Stimulated activated CD8-positive, alpha-beta memory T cell treated with anti-CD3 and anti-CD28 coated beads, Interleukin-7, amount 100 ng/mL, for 24 hours (primary cell): ENCODE results near the gene EVC.
"Not testable (repeated sequence)": the region's sequence is repeated elsewhere in the genome, so short reads cannot be mapped to it uniquely, and the experiment has no call there.

ENCODE experiments used
- DNase-seq: peaks from one replicate; pipeline ENCODE4 v3.0.0-alpha.2; 2020; ENCODE audit warnings: low read depth

The EVC gene

GRCh38 chr4:5708449-5709206, 2.4 kb upstream of the EVC start, which contains the start of gene EVC2:
Gene EVC2, minus strand, starts transcription at chr4:5708559. Its CDS starts 46 bp downstream, at chr4:5708513.
- no peak for DNase-seq

GRCh38 chr4:5709207-5709575, 1.8 kb upstream of the EVC start:
- no peak for DNase-seq

DNA sequence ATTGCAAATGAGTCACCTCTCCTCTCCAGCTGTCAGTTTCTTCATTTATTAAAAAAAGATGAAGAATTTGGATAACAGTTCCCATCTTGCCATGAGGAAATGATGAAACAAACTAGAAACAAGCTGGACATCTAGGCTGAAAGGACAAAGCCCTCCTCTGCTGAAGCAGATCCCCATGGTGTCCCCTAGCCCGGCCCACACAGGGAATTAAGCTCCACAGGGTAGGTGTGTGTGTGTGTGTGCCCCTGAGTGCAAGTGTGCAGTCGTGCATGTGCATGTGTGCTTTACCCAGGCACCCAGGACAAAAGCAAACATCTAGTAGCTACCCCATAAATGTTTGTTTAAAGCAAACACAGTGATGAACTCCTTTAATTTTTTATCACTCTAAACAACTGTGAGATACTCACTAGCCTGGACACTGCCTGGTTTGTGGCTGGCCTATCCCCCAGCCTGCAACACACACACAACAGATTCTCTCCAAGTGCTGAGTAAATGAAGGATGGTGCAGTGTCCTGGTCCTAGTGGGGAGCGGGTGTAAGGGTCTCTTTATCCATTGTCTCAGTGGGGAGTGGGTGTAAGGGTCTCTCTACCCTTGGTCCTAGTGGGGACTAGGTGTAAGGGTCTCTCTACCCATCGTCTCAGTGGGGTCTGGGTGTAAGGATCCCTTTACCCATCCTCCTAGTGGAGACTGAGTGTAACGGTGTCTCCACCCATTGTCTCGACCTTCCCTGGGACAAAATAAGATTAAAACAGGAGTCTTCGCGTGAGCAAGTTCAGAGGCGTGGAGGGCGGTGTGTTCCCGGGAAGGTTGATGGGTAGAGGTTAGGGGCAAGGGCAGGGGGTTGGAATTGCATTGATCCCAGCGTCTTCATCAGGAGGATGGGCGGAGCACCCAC, 688 bp upstream of the EVC start:
- no peak for DNase-seq

DNA sequence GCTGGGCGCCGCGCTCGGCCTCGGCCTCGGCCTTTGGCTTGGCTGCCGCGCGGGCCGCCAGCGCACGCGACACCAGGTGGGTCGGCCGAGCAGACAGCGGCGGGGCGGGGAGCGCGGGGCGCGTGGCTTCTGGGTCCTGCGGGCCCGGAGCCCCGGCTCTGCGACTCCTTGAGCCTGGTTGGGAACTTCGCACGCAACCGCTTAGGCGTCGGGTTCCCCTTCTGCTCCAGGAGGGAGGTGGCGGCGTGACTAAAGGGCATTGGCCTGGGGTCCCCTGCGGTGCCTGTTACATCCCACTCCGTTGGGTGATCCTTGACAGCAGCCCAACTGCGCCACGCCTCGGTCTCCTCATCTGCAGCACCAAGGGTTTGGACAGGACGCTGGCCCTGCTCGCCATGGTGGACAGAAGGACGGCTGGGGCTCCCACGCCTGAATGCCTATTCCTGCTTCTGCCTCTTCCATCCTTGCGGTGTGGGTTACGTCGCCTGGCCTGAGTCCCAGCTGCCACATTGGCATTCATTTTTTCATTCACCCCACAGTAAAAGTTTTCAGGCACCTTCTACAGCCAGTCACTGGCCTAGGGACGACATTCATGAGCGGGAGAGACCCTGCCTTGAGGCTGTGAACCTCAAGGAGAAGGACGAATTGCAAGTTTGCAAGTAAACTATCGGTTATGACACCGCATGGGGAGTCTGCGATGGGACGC, 631 bp downstream of the EVC start:
- DNase-seq: no peak

GRCh38 chr4:5712517-5712916, 1.5 kb downstream of the EVC start:
- DNase-seq: no peak

DNA sequence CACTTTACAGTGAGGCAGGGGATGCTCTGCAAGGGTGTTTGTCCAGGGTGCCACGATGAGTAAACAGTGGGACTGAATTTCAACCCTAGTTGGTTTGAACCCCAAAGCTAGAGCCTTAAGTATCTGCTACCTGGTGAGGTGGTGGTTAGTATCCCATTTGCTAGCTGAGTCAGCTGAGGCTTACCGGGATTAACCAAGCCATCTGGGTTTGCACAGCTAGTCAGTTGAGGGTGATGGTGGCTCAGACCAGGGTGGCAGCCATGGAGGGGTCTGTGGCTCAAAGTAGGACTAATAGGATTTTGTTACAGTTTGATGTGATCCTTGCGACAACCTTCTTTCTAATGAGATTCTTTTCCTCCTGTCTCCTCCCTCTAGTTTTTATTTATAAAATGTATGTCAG, 1.9 kb downstream of the EVC start:
- DNase-seq: no peak

DNA sequence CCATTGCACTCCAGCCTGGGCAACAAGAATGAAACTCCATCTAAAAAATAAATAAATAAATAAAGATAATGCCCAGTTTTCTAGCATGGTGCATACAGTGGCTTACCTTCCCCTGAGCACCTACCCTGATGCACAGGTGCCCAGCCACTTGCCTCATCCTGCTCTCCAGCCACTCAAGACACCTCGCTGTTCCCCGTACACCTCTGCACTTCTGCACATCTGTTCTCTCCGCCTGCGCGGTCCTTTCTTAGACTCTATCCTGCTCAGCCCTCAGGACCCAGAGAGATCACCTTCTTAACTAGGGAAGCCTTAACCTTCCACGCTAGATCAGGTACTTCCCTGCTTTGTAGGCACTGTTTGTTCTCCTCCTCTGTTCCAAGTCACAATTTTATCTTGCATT, 2.9 kb downstream of the EVC start:
- no peak for DNase-seq

DNA sequence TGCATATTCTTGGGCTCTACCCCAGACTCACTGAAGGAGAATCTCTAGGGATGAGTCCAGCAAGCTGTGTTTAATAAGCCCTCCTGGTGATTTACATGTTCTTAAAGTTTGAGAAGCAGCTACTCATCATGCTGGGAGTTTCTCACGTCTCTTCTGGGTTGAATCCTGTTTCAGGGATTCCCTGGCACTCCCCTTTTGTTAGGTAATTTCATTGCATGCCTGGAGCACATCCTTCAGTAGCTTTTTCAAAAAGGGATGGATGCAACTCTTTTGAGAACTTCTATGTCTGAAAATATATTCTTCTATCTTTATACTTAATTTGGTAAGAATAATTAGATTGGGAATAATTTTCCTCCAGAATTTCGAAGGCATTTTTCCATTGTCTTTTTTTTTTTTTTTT, 4.4 kb downstream of the EVC start:
- no peak for DNase-seq

GRCh38 chr4:5716391-5716790, 5.4 kb downstream of the EVC start:
- DNase-seq: no peak

DNA sequence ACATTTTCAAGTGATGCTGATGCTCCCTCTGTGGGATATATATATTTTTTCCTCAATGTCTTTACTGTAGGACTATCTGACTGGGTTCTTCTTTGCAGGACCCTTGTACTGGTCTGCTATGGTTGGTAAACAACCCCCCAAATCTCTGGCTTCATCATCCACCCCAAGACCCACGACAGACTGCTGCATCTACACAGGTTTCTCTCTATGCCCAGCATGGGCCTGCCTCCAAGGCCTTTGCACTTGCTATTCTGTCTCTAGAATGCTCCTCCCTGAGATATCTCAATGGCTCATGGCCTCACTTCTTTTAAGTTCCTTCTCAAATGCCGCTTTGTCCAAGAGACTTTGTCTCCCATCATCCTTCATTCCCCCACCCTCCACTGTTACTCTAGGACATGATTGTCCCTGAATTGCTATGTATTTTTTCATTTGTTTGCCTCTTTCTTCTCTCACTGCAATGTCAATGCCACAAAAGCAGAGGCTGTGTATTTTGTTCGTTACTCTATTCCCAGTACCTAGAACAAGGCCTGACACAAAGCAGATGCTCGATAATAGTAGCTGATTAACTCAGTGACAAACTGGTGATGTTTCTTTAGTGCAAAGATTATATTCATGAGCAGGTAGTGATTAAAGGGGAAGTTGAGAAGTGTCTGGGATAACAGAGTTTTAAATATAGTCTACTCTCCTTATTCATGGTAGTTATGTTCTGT, 6.6 kb downstream of the EVC start:
- no peak for DNase-seq

GRCh38 chr4:5718411-5718810, 7.4 kb downstream of the EVC start:
- DNase-seq: no peak

DNA sequence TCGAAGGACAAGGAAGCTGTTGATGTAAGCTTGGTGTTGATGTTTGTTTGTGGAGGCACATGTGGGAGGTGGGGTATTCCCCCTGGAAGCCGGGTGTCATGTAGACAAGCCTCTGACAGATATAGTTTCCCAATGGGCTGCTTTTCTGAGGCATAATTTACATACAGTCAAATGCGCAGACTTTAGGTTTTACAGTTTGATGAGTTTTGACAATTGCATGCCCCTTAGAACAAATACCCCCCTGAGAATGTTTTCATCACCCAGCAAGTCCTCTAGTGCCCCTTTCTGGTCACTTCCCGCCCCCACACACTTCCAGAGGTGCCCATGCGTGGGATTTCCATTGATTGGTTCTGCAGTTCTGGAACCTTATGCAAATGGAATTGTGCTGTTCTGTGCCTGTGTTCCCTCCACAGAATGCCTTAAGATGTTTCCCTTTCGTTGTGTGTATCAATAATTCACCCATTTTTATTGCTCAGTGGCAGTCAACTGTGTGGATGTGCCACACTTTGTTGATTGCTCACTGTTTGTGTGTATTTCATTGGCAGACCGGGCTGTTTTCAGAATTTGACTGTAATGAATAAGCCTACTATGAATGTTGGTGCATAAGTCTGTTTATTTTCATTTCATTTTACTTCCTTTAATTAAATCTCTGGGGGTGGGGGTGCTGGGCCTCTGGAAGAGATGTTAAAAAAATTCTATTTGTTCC, 8.5 kb downstream of the EVC start:
- DNase-seq: no peak

- DNase-seq: no peak
Observed at GRCh38 chr4:5720157-5720850, 9.3 kb downstream of the EVC start.

DNA sequence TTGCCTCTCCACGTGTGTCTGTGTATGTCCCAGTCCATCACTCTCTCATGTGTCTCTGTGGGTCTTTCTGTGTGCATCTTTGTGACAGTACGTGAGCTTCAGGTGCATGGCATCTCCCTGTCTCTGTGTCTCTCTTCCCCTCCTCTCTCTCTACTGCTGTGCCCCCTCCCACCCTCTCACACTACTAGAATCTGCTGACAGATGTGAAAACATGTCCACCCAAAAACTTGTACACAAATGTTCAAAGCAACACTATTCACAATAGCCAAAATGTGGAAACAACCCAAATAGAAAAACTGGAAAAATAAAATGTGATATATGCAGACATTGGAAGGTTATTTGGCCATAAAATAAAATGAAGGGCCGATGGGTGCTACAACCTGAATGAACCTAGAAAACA, 10.0 kb downstream of the EVC start:
- DNase-seq: no peak

DNA sequence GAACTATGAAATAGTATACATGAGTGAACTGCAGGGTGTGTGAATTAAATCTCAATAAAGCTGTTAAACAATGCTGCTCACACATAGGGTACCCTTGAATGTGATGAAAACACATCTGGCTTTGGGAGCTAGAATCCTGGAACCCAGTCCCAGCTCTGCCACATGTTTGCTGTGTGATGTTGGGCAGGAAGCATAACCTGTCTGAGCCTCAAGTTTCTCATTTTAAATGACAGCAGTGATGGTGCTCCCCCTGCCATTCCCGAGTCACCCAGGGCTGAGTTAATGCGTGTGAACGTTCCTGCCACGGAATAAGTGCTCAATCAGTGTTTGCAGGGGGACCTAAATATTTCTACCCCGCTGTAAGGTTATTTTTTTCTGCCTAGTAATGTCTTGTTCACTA, 10.9 kb downstream of the EVC start:
- DNase-seq: no peak

DNA sequence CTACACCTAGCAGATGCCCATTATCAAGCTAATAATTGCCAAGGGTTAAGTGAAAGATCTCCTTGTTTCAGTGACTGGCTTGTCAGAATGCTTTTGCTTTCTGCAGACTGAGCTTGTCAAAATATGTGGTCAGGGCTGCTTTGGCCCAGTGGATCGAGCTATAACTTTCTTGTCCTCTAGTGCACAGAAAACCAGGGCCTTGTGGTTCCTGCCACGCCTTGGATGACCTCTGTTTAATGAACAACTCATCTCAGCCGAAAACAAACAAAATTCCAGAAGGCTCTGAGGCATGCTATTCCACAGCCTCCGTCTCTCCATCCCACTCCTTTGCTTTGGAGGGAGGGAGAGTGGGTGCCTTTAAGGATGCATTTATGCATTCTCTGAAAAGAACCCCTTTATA, 11.3 kb downstream of the EVC start:
- no peak for DNase-seq

DNA sequence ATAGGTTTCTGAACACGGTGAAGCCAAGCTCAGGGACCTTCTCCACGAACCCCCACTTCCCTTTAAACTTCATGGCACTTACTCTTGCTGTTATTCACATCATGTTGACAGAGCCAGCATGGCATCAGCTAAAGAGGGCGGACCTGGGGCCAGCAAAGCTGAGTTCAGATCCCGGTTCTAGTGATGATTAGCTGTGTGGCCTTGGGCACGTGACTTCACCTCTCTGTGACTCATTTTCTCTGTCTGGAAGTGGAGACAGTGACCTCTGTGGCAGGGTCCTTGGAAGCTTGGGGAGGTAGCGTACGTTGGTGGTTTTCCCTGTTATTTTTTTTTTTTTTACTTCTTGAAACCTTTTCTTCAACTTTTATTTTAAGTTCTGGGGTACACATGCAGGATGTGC, 13.4 kb downstream of the EVC start:
- no peak for DNase-seq

- DNase-seq: not testable (repeated sequence)
Observed at GRCh38 chr4:5728412-5728811, 17.4 kb downstream of the EVC start.

DNA sequence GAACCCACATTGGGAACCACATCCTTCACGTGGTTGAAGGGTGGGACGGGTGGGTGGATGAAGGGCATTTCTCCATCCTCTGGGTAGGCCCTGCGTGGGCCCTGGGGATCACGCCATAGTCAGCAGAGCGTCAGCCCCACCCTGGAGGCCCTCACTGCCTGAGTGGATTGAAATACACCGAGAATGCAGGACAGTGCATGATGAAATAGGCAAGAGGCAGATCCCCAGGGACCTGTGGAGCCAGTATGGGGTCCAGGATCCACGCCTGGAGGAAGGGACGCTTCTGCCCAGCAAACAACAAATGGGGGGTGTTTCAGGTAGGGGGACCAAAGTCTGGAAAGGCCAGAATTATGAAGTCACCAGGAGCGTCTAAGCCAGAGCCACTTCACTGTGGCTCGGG, 19.4 kb downstream of the EVC start:
- no peak for DNase-seq

GRCh38 chr4:5730993-5731990, 20.3 kb downstream of the EVC start:
- no peak for DNase-seq
